GM23248 (cell line): ENCODE results near the gene PAXIP1. TPM values are rescaled to one million over a fixed set of nuclear protein-coding genes. Genes with fewer than 3 reads are reported as not detected.

ENCODE experiments used
- DNase-seq: peaks from one replicate; pipeline ENCODE4 v3.0.0-alpha.2; 2015
- H2AFZ ChIP-seq: fragments of 200-600 bp; sonication (generic); 2 replicates; pipeline ENCODE4 v1.6.1; 2016; ENCODE audit warnings: antibody characterized with exemption
- H3F3A ChIP-seq: fragments of 200-600 bp; sonication (generic); 2 replicates; pipeline ENCODE4 v1.6.1; 2016; ENCODE audit warnings: mild to moderate bottlenecking, antibody characterized with exemption, mixed run types; ENCODE audit not compliant: insufficient read depth
- H3K27ac ChIP-seq: fragments of 200-600 bp; sonication (generic); 2 replicates; pipeline ENCODE4 v1.5.1; 2016; ENCODE audit warnings: mild to moderate bottlenecking
- H3K27me3 ChIP-seq: fragments of 200-600 bp; sonication (generic); replicated peaks from 2 replicates; pipeline ENCODE4 v1.6.1; 2016; ENCODE audit warnings: mild to moderate bottlenecking; ENCODE audit not compliant: insufficient read depth
- H3K36me3 ChIP-seq: fragments of 200-600 bp; sonication (generic); 2 replicates; pipeline ENCODE4 v1.6.1; 2016; ENCODE audit warnings: low read depth, mild to moderate bottlenecking
- H3K4me1 ChIP-seq: fragments of 200-600 bp; sonication (generic); 2 replicates; pipeline ENCODE4 v1.6.1; 2016; ENCODE audit warnings: mild to moderate bottlenecking; ENCODE audit not compliant: insufficient read depth
- H3K4me2 ChIP-seq: fragments of 200-600 bp; sonication (generic); one replicate; pipeline ENCODE4 v1.6.1; 2016; ENCODE audit warnings: mild to moderate bottlenecking; ENCODE audit not compliant: unreplicated experiment
- H3K4me3 ChIP-seq: fragments of 200-600 bp; sonication (generic); 2 replicates; pipeline ENCODE4 v1.5.1; 2016; ENCODE audit warnings: mild to moderate bottlenecking
- H3K79me2 ChIP-seq: fragments of 200-600 bp; sonication (generic); 2 replicates; pipeline ENCODE4 v1.6.1; 2016; ENCODE audit warnings: mild to moderate bottlenecking; ENCODE audit not compliant: insufficient read depth
- H3K9ac ChIP-seq: fragments of 200-600 bp; sonication (generic); 2 replicates; pipeline ENCODE4 v1.6.1; 2016; ENCODE audit warnings: mild to moderate bottlenecking
- H3K9me2 ChIP-seq: fragments of 200-600 bp; sonication (generic); 2 replicates; pipeline ENCODE4 v1.6.1; 2016; ENCODE audit warnings: mixed run types, mild to moderate bottlenecking, moderate library complexity; ENCODE audit not compliant: insufficient read depth
- H3K9me3 ChIP-seq: fragments of 200-600 bp; sonication (generic); one replicate; pipeline ENCODE4 v1.6.1; 2017; ENCODE audit warnings: low read depth
- H4K20me1 ChIP-seq: fragments of 200-600 bp; sonication (generic); 2 replicates; pipeline ENCODE4 v1.6.0; 2016; ENCODE audit not compliant: insufficient read depth
- EZH2 ChIP-seq: fragments of 200-600 bp; sonication (generic); IDR thresholded peaks from 2 replicates; pipeline ENCODE4 v1.6.1; 2018; ENCODE audit warnings: antibody characterized with exemption, mild to moderate bottlenecking; ENCODE audit not compliant: insufficient read depth, poor library complexity, severe bottlenecking
- EZH2phosphoT487 ChIP-seq: fragments of 200-600 bp; sonication (generic); IDR thresholded peaks from 2 replicates; pipeline ENCODE4 v1.6.1; 2018; ENCODE audit warnings: antibody characterized with exemption, moderate library complexity, mild to moderate bottlenecking, low read depth; ENCODE audit not compliant: insufficient read depth
- WGBS, 2 experiments: methylation state at CpG; one replicate each; pipeline ENCODE4 v1.1.6; 2015 to 2017; ENCODE audit warnings: low lambda C conversion rate in 2 of 2, low coverage in 1 of 2; ENCODE audit errors: missing lambda C conversion rate in 2 of 2; 5-methylcytosine and 5-hydroxymethylcytosine counted together
- in situ Hi-C: fragments of 300-500 bp; cut with MboI; formaldehyde crosslinking; loops from 2 replicates; pipeline ENCODE4 v1.15.0; 2020
- polyA plus RNA-seq: library from polyadenylated mRNA; unstranded; fragments of >200 nt; fragmentation: Nextera tagmentation; extraction: Ambion mirVana; gene quantifications from 2 replicates; pipeline ENCODE4 v1.2.1, GENCODE V29; 2016
- total RNA-seq: library from RNA; depleted of rRNA; stranded (reverse); fragments of >200 nt; shearing (Covaris generic); gene quantifications from 2 replicates; pipeline ENCODE4 v1.2.3, GENCODE V29; 2014

Gene PAXIP1
- total and polyA plus RNA-seq, 2 experiments from 2014 or later = 1.8 to 5.8 TPM

DNA sequence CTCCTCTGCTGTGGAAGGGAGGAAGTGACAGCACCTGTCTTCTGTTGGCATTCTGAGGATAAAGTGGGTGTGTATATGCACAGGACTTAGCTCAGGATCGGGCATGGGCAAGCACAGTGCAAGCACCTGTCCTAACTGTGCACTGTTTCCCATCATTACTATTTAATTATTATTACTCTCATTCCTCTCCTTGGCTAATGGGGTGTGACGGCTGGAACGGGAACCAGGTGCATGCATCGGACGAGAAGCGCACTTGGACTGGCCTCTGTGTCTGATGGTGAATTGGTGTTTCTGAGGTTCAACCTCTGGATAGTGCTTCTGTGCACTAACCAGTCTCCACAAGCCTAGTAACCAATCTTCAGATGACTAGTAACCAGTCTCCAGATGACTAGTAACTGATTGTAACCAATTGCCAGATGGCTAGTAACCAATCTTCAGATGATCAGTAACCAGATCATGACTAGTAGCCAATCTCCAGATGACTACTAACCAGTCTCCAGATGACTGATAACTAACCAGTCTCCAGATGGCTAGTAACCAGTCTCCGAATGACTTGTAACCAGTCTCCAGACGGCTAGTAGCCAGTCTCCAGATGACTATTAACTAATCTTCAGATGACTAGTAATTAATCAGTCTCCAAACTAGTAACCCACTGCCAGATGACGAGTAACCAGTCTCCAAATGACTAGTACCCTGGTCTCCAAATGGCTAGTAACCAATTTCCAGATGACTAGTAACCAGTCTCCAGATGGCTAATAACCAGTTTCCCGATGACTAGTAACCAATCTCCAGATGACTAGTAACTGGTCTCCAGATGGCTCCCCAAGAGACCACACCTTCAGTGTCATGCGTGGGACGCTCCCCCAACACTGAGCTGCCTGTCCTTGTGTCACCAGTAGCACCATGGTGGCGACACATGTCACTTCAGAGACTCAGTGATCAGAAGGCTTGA is 85.8 kb downstream of the PAXIP1 start:
- no peak overlapping the region for H3K27ac ChIP-seq
- no peaks in the 10 kb centered on the region for H3K4me1 ChIP-seq
- no peaks in the 10 kb centered on the region for H3K27me3 ChIP-seq
- no peak for DNase-seq
- no peak overlapping the region for H2AFZ ChIP-seq
- H3K4me3 ChIP-seq = no peak overlapping the region
- H3K9me2 ChIP-seq = no peaks in the 10 kb centered on the region
- no peak overlapping the region for H3K9ac ChIP-seq
- H3K79me2 ChIP-seq = no peaks in the 10 kb centered on the region
- TF ChIP-seq EZH2phosphoT487 (no peak), EZH2 (no peak)
- 77 to 81% methylated on average over 13 of the region's 13 CpGs for WGBS, 2 experiments
- no peaks in the 10 kb centered on the region for H3F3A ChIP-seq
- no peak overlapping the region for H3K4me2 ChIP-seq
- H4K20me1 ChIP-seq = no peaks in the 10 kb centered on the region
- H3K36me3 ChIP-seq = no peaks in the 10 kb centered on the region
- in situ Hi-C loops = loop anchor here (25.0 kb wide), 1 partner anchor 845 kb away; no protein-coding TSS in a partner anchor
- no peaks in the 10 kb centered on the region for H3K9me3 ChIP-seq

- 51 to 60% methylated on average over 8 to 14 of the region's 14 CpGs for WGBS, 2 experiments
- in situ Hi-C loops = loop anchor here (25.0 kb wide), 1 partner anchor 846 kb away; no protein-coding TSS in a partner anchor
Observed at GRCh38 chr7:154916381-154916780, 86.5 kb downstream of the PAXIP1 start.

GRCh38 chr7:154915600-154915999 is 87.3 kb downstream of the PAXIP1 start:
- no peak for DNase-seq
- WGBS, 2 experiments = 71 to 80% methylated on average over 4 of the region's 4 CpGs
- Histone ChIP-seq H3K79me2 (no peaks in the 10 kb centered on the region), H3K4me1 (no peaks in the 10 kb centered on the region), H3K4me3 (no peak overlapping the region), H3F3A (no peaks in the 10 kb centered on the region), H3K36me3 (no peaks in the 10 kb centered on the region), H3K4me2 (no peak overlapping the region), H3K9ac (no peak overlapping the region), H4K20me1 (no peaks in the 10 kb centered on the region), H2AFZ (no peak overlapping the region), H3K27ac (no peak overlapping the region), H3K9me3 (no peaks in the 10 kb centered on the region), H3K9me2 (no peaks in the 10 kb centered on the region), H3K27me3 (no peaks in the 10 kb centered on the region)
- in situ Hi-C loops = loop anchor here (25.0 kb wide), 1 partner anchor 847 kb away; no protein-coding TSS in a partner anchor
- no peak for TF ChIP-seq EZH2phosphoT487
- TF ChIP-seq EZH2 = no peak

More at GRCh38 chr7:154916381-154916780, 86.5 kb downstream of the PAXIP1 start:
- Histone ChIP-seq H3K4me2 (no peak overlapping the region), H3K9ac (no peak overlapping the region), H3K27me3 (no peaks in the 10 kb centered on the region), H3K36me3 (no peaks in the 10 kb centered on the region), H3K4me3 (no peak overlapping the region), H3K9me2 (no peaks in the 10 kb centered on the region), H3F3A (no peaks in the 10 kb centered on the region), H2AFZ (no peak overlapping the region), H3K79me2 (no peaks in the 10 kb centered on the region), H3K9me3 (no peaks in the 10 kb centered on the region), H3K27ac (no peak overlapping the region), H3K4me1 (no peaks in the 10 kb centered on the region), H4K20me1 (no peaks in the 10 kb centered on the region)
- no peak for DNase-seq
- no peak for TF ChIP-seq EZH2phosphoT487
- no peak for TF ChIP-seq EZH2

DNA sequence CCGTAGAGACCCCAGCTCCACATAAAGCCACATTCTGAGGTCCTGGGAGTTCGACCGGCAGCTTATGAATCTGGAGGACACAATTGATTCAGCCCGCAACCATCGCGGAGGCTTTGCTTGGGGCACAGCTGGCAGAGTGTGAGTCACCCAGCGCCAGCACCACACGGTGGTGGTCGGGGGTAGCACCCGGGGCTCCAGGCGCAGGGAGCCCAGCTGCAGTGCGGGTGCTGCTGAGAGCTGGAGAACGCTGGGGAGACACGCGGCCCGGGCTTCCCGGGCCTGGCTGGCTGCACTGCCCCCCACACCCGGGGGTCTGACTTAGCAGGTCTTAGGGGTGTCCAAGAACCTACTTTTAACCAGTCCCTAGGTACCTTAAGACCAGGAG is 87.9 kb downstream of the PAXIP1 start:
- Histone ChIP-seq H3K9me3 (no peaks in the 10 kb centered on the region), H2AFZ (no peak overlapping the region), H3K4me1 (no peaks in the 10 kb centered on the region), H3K36me3 (no peaks in the 10 kb centered on the region), H3K27me3 (no peaks in the 10 kb centered on the region), H3K27ac (no peak overlapping the region), H3K9me2 (no peaks in the 10 kb centered on the region), H3K4me3 (no peak overlapping the region), H3K79me2 (no peaks in the 10 kb centered on the region), H4K20me1 (no peaks in the 10 kb centered on the region), H3K9ac (no peak overlapping the region), H3F3A (no peaks in the 10 kb centered on the region), H3K4me2 (no peak overlapping the region)
- in situ Hi-C loops = loop anchor here (25.0 kb wide), 1 partner anchor 847 kb away; no protein-coding TSS in a partner anchor
- TF ChIP-seq EZH2phosphoT487 (no peak), EZH2 (no peak)
- no peak for DNase-seq
- WGBS, 2 experiments = 70 to 73% methylated on average over 18 of the region's 18 CpGs
